PFSK-1 (cell line): ENCODE measurements around the gene WNT5B.

ENCODE experiments used
- POLR2AphosphoS5 ChIP-seq: IDR thresholded peaks from 2 replicates; pipeline ENCODE4 v1.6.1; 2012; ENCODE audit warnings: low read depth, mild to moderate bottlenecking, control low read depth, low read length, moderate library complexity
- SIN3A ChIP-seq: IDR thresholded peaks from 2 replicates; pipeline ENCODE4 v1.6.1; 2012; ENCODE audit warnings: mild to moderate bottlenecking, low read length, moderate library complexity, borderline replicate concordance; ENCODE audit not compliant: insufficient read depth
- TAF1 ChIP-seq: IDR thresholded peaks from 2 replicates; pipeline ENCODE4 v1.6.1; 2012; ENCODE audit warnings: low read length, control low read depth, borderline replicate concordance; ENCODE audit not compliant: insufficient read depth
- TF ChIP-seq, protein P1 (sequence below), 2 experiments: IDR thresholded peaks; 2 replicates each; pipeline versions ENCODE4 v1.6.1 to v1.8.0; 2011 to 2012; ENCODE audit warnings: low read depth in 2 of 2, low read length in 2 of 2, control low read depth in 1 of 2, inconsistent platforms in 1 of 2, mild to moderate bottlenecking in 1 of 2, moderate library complexity in 1 of 2; ENCODE audit not compliant: insufficient read depth in 1 of 2

GRCh38 chr12:1622406-1622805 is 6.6 kb upstream of the WNT5B start:
- TF ChIP-seq TAF1, result no peak
- no peak for TF ChIP-seq POLR2AphosphoS5
- TF ChIP-seq, protein P1, sequence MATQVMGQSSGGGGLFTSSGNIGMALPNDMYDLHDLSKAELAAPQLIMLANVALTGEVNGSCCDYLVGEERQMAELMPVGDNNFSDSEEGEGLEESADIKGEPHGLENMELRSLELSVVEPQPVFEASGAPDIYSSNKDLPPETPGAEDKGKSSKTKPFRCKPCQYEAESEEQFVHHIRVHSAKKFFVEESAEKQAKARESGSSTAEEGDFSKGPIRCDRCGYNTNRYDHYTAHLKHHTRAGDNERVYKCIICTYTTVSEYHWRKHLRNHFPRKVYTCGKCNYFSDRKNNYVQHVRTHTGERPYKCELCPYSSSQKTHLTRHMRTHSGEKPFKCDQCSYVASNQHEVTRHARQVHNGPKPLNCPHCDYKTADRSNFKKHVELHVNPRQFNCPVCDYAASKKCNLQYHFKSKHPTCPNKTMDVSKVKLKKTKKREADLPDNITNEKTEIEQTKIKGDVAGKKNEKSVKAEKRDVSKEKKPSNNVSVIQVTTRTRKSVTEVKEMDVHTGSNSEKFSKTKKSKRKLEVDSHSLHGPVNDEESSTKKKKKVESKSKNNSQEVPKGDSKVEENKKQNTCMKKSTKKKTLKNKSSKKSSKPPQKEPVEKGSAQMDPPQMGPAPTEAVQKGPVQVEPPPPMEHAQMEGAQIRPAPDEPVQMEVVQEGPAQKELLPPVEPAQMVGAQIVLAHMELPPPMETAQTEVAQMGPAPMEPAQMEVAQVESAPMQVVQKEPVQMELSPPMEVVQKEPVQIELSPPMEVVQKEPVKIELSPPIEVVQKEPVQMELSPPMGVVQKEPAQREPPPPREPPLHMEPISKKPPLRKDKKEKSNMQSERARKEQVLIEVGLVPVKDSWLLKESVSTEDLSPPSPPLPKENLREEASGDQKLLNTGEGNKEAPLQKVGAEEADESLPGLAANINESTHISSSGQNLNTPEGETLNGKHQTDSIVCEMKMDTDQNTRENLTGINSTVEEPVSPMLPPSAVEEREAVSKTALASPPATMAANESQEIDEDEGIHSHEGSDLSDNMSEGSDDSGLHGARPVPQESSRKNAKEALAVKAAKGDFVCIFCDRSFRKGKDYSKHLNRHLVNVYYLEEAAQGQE (IDR thresholded peaks at IDR 0.05; ENCODE audit: insufficient read depth in 1 of 2, low read depth in 2 of 2, low read length in 2 of 2), result no peak
- TF ChIP-seq SIN3A, result no peak
